ENCODE results near the gene HOXD3.

Gene HOXD3

GRCh38 chr2:176202491-176202890 is 45.4 kb downstream of the HOXD3 start:
- no peak for DNase-seq (ENCODE audit: extremely low read depth in 1 of 2, low read depth in 1 of 2)

- no peak for DNase-seq (ENCODE audit: extremely low read depth in 1 of 2, low read depth in 1 of 2)
These were observed 48.0 kb downstream of the HOXD3 start for GRCh38 chr2:176205126-176205525.

- DNase-seq (ENCODE audit: extremely low read depth in 1 of 2, low read depth in 1 of 2): no peak
These were observed 49.0 kb downstream of the HOXD3 start for GRCh38 chr2:176206136-176206535.

- no peak for DNase-seq (ENCODE audit: extremely low read depth in 1 of 2, low read depth in 1 of 2)
These were observed 49.6 kb downstream of the HOXD3 start for GRCh38 chr2:176206682-176207081.

GRCh38 chr2:176211110-176211509 is 54.0 kb downstream of the HOXD3 start:
- no peak for DNase-seq (ENCODE audit: extremely low read depth in 1 of 2, low read depth in 1 of 2)

GRCh38 chr2:176212276-176212675 is 55.2 kb downstream of the HOXD3 start:
- no peak for DNase-seq (ENCODE audit: extremely low read depth in 1 of 2, low read depth in 1 of 2)

GRCh38 chr2:176213406-176213805 is 56.3 kb downstream of the HOXD3 start:
- no peak for DNase-seq (ENCODE audit: extremely low read depth in 1 of 2, low read depth in 1 of 2)

Measured in stimulated activated CD8-positive, alpha-beta memory T cell treated with anti-CD3 and anti-CD28 coated beads, Interleukin-7, amount 100 ng/mL, for 48 hours (primary cell).